H1 (cell line): ENCODE data around the gene KCND3. TPM values are rescaled to one million over a fixed set of nuclear protein-coding genes. Genes with fewer than 3 reads are reported as not detected.

Source experiments
- ASH2L ChIP-seq: fragments of 200-600, 300-600 bp; sonication (generic); IDR thresholded peaks from one replicate; pipeline ENCODE4 v1.7.1; 2017; ENCODE audit warnings: low read length
- HDAC2 ChIP-seq, 2 experiments: fragments of 300-600 bp in 1 of 2; sonication (generic) in 1 of 2; IDR thresholded peaks; 2 replicates each; pipeline ENCODE4 v1.6.1; 2011 to 2012; ENCODE audit warnings: low read depth in 2 of 2, low read length in 2 of 2, mild to moderate bottlenecking in 2 of 2, moderate library complexity in 2 of 2, borderline replicate concordance in 1 of 2, inconsistent platforms in 1 of 2
- RBBP5 ChIP-seq: IDR thresholded peaks from 2 replicates; pipeline ENCODE4 v1.7.1; 2012; ENCODE audit warnings: low read depth, mild to moderate bottlenecking, inconsistent platforms, low read length, moderate library complexity, borderline replicate concordance
- TBP ChIP-seq: IDR thresholded peaks from 2 replicates; pipeline ENCODE4 v1.6.1; 2011; ENCODE audit warnings: low read depth, low read length, improper control_type of control experiment
- TCF12 ChIP-seq: IDR thresholded peaks from 2 replicates; pipeline ENCODE4 v1.6.1; 2011; ENCODE audit warnings: low read depth, mild to moderate bottlenecking, low read length
- polyA plus RNA-seq, 7 experiments: library from polyadenylated mRNA; depleted of rRNA in 3 of 7; stranded (reverse) in 5 of 7; unstranded in 2 of 7; fragments of >200 nt in 5 of 7; fragments of 200-250 nt in 2 of 7; gene quantifications; 1 replicate in 5 of 7; 2 replicates in 1 of 7; 4 replicates in 1 of 7; pipeline versions ENCODE4 v1.2.1 to v1.2.3, GENCODE V29; 2011 to 2013; ENCODE audit warnings: missing spikeins in 2 of 7, mixed read lengths in 2 of 7
- total RNA-seq: library from RNA; stranded (reverse); fragmentation: NEBNext Ultra II Directional; extraction: Animal tissue kit (Norgen Biotek cat#: 25700); gene quantifications from 2 replicates; pipeline ENCODE4 v1.2.1, GENCODE V29; 2021
- TF ChIP-seq, protein P1 (sequence below): IDR thresholded peaks from 2 replicates; pipeline ENCODE4 v1.6.1; 2011; ENCODE audit warnings: low read length, improper control_type of control experiment
- TF ChIP-seq, protein P2 (sequence below): IDR thresholded peaks from 2 replicates; pipeline ENCODE4 v1.6.1; 2012; ENCODE audit warnings: low read length, inconsistent platforms

The KCND3 gene
- total and polyA plus RNA-seq, 2 of the 8 experiments (the other 6 are each of a cell fraction or from before 2014, with no cell fraction given) = 0.14 to 0.48 TPM

GRCh38 chr1:111973150-111973790 is 16.2 kb downstream of the KCND3 start (continued):
- TF ChIP-seq, protein P1, sequence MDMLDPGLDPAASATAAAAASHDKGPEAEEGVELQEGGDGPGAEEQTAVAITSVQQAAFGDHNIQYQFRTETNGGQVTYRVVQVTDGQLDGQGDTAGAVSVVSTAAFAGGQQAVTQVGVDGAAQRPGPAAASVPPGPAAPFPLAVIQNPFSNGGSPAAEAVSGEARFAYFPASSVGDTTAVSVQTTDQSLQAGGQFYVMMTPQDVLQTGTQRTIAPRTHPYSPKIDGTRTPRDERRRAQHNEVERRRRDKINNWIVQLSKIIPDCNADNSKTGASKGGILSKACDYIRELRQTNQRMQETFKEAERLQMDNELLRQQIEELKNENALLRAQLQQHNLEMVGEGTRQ = no peak
- TF ChIP-seq, protein P2, sequence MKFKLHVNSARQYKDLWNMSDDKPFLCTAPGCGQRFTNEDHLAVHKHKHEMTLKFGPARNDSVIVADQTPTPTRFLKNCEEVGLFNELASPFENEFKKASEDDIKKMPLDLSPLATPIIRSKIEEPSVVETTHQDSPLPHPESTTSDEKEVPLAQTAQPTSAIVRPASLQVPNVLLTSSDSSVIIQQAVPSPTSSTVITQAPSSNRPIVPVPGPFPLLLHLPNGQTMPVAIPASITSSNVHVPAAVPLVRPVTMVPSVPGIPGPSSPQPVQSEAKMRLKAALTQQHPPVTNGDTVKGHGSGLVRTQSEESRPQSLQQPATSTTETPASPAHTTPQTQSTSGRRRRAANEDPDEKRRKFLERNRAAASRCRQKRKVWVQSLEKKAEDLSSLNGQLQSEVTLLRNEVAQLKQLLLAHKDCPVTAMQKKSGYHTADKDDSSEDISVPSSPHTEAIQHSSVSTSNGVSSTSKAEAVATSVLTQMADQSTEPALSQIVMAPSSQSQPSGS = no peak
- TF ChIP-seq TBP (no peak), ASH2L (no peak), TCF12 (no peak), RBBP5 (no peak), HDAC2 (IDR thresholded peaks at IDR 0.05; ENCODE audit: borderline replicate concordance in 1 of 2, low read depth in 2 of 2, low read length in 2 of 2) (no peak)
